Hepatocyte (in vitro differentiated cells): ENCODE results near the gene FOXE3. TPM values are rescaled to one million over a fixed set of nuclear protein-coding genes. Genes with fewer than 3 reads are reported as not detected.

Source experiments
- DNase-seq: peaks from one replicate; pipeline ENCODE4 v3.0.0-alpha.2; 2016; ENCODE audit warnings: low spot score
- H2AFZ ChIP-seq: fragments of 200-600 bp; sonication (generic); 2 replicates; pipeline ENCODE4 v1.6.0; 2016; ENCODE audit warnings: antibody characterized with exemption, mild to moderate bottlenecking
- H3K27ac ChIP-seq: fragments of 200-600 bp; sonication (generic); 2 replicates; pipeline ENCODE4 v1.5.1; 2016; ENCODE audit warnings: mild to moderate bottlenecking
- H3K27me3 ChIP-seq: fragments of 200-600 bp; sonication (generic); 2 replicates; pipeline ENCODE4 v1.6.1; 2016
- H3K36me3 ChIP-seq: fragments of 200-600 bp; sonication (generic); replicated peaks from 2 replicates; pipeline ENCODE4 v1.5.1; 2016; ENCODE audit warnings: low read depth; ENCODE audit not compliant: insufficient read depth
- H3K4me1 ChIP-seq: fragments of 200-600 bp; sonication (generic); 2 replicates; pipeline ENCODE4 v1.5.1; 2016; ENCODE audit warnings: mild to moderate bottlenecking, moderate library complexity; ENCODE audit not compliant: insufficient read depth
- H3K4me2 ChIP-seq: fragments of 200-600 bp; sonication (generic); 2 replicates; pipeline ENCODE4 v1.6.0; 2016
- H3K4me3 ChIP-seq: fragments of 200-600 bp; sonication (generic); 2 replicates; pipeline ENCODE4 v1.5.1; 2016; ENCODE audit warnings: mild to moderate bottlenecking
- H3K79me2 ChIP-seq: fragments of 200-600 bp; sonication (generic); 2 replicates; pipeline ENCODE4 v1.6.0; 2017; ENCODE audit warnings: mild to moderate bottlenecking
- H3K9me2 ChIP-seq: fragments of 200-600 bp; sonication (generic); replicated peaks from 2 replicates; pipeline ENCODE4 v1.6.0; 2017; ENCODE audit warnings: mild to moderate bottlenecking; ENCODE audit not compliant: insufficient read depth
- H3K9me3 ChIP-seq: fragments of 200-600 bp; sonication (generic); 2 replicates; pipeline ENCODE4 v1.5.1; 2016; ENCODE audit warnings: low read depth, mild to moderate bottlenecking
- H4K20me1 ChIP-seq: fragments of 200-600 bp; sonication (generic); 2 replicates; pipeline ENCODE4 v1.6.0; 2016; ENCODE audit warnings: mild to moderate bottlenecking; ENCODE audit not compliant: insufficient read depth, poor library complexity, severe bottlenecking
- EZH2 ChIP-seq: fragments of 200-600 bp; sonication (generic); IDR thresholded peaks from 2 replicates; pipeline ENCODE4 v1.6.1; 2016; ENCODE audit warnings: antibody characterized with exemption, mild to moderate bottlenecking, borderline replicate concordance
- EZH2phosphoT487 ChIP-seq: fragments of 200-600 bp; sonication (generic); IDR thresholded peaks from one replicate; pipeline ENCODE4 v1.6.1; 2018; ENCODE audit warnings: antibody characterized with exemption, mild to moderate bottlenecking, low read depth, moderate library complexity; ENCODE audit not compliant: unreplicated experiment, severe bottlenecking
- WGBS: methylation state at CpG from one replicate; pipeline ENCODE4 v1.1.6; 2016; ENCODE audit warnings: low lambda C conversion rate; ENCODE audit errors: missing lambda C conversion rate; 5-methylcytosine and 5-hydroxymethylcytosine counted together
- polyA plus RNA-seq: library from polyadenylated mRNA; unstranded; fragments of >200 nt; fragmentation: Nextera tagmentation; extraction: Ambion mirVana; gene quantifications from 2 replicates; pipeline ENCODE4 v1.2.1, GENCODE V29; 2016
- total RNA-seq: library from RNA; depleted of rRNA; stranded (reverse); fragments of >200 nt; gene quantifications from 2 replicates; pipeline ENCODE4 v1.2.3, GENCODE V29; 2014
- TF ChIP-seq, protein P1 (sequence below): fragments of 200-600 bp; sonication (generic); IDR thresholded peaks from 2 replicates; pipeline ENCODE4 v1.5.1; 2016; ENCODE audit warnings: antibody characterized with exemption, mild to moderate bottlenecking; ENCODE audit not compliant: poor library complexity

Gene FOXE3
- total and polyA plus RNA-seq, 2 experiments from 2014 or later: not detected

DNA sequence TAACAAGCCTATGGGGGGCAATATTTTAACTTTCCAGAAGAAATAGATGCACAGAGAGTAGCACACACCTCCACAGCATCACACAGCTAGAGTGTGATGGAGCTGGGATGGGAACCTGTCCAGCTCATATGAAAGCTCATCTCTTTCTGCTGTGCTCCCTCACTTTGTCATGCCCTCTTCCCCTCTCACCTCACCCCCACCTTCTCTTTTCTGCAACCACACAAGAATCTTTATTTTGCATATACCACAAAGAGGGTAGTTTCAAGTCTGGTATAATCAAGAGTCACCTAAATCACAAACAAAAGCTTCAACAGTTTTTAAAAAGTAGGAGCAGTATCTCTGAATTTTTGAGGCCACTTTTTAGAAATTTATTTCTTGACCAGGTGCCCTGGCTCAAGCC is 44.4 kb downstream of the FOXE3 start:
- H3K27ac ChIP-seq: no peak overlapping the region
- no peak overlapping the region for H2AFZ ChIP-seq
- TF ChIP-seq EZH2phosphoT487 (no peak), EZH2 (no peak)
- TF ChIP-seq, protein P1, sequence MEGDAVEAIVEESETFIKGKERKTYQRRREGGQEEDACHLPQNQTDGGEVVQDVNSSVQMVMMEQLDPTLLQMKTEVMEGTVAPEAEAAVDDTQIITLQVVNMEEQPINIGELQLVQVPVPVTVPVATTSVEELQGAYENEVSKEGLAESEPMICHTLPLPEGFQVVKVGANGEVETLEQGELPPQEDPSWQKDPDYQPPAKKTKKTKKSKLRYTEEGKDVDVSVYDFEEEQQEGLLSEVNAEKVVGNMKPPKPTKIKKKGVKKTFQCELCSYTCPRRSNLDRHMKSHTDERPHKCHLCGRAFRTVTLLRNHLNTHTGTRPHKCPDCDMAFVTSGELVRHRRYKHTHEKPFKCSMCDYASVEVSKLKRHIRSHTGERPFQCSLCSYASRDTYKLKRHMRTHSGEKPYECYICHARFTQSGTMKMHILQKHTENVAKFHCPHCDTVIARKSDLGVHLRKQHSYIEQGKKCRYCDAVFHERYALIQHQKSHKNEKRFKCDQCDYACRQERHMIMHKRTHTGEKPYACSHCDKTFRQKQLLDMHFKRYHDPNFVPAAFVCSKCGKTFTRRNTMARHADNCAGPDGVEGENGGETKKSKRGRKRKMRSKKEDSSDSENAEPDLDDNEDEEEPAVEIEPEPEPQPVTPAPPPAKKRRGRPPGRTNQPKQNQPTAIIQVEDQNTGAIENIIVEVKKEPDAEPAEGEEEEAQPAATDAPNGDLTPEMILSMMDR: no peak
- no peak overlapping the region for H3K4me2 ChIP-seq
- H3K4me3 ChIP-seq: no peak overlapping the region
- peaks cover 42% of the 10 kb centered on the region for H3K27me3 ChIP-seq
- no peaks in the 10 kb centered on the region for H3K9me2 ChIP-seq
- no peak for DNase-seq
- no peaks in the 10 kb centered on the region for H3K9me3 ChIP-seq
- no peaks in the 10 kb centered on the region for H3K79me2 ChIP-seq
- H3K36me3 ChIP-seq: no peaks in the 10 kb centered on the region
- H3K4me1 ChIP-seq: no peaks in the 10 kb centered on the region
- H4K20me1 ChIP-seq: no peaks in the 10 kb centered on the region

DNA sequence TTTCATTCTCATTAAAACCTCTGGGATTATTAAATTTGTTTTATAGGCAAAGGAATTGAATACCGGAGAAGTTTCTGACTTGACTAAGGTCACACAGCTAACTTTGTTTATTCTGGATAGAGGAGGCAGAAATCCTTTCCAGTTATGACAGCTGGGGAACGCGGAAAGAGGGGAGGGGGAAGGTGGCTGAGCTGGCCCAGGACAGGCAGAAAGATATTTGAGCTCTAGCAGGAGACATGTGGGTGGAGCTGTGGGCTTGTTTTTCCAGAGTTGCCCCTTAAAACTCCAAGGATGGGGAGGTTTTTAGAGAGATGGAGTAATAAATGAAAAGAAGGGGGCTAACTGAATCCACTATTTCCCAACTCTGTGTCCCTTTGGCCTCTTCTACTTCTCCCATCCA is 49.5 kb downstream of the FOXE3 start:
- Histone ChIP-seq H4K20me1 (no peaks in the 10 kb centered on the region), H3K36me3 (no peaks in the 10 kb centered on the region), H2AFZ (no peak overlapping the region), H3K9me3 (no peaks in the 10 kb centered on the region), H3K27me3 (peaks cover 31% of the 10 kb centered on the region), H3K4me1 (no peaks in the 10 kb centered on the region), H3K9me2 (no peaks in the 10 kb centered on the region), H3K4me2 (no peak overlapping the region), H3K4me3 (no peak overlapping the region), H3K79me2 (no peaks in the 10 kb centered on the region), H3K27ac (no peak overlapping the region)
- no peak for DNase-seq
- WGBS: 48% methylated on average over 3 of the region's 3 CpGs
- TF ChIP-seq EZH2phosphoT487 (no peak), EZH2 (no peak)
- TF ChIP-seq, protein P1: no peak

Other genes with a start within 250 kb of the FOXE3 start
- 0.37 TPM in 1 of 2 replicates, not detected in the other for gene PDZK1IP1, start 226.2 kb upstream of the FOXE3 start, total RNA-seq
- 0.71 TPM in 1 of 2 replicates, not detected in the other for gene PDZK1IP1, start 226.2 kb upstream of the FOXE3 start, polyA plus RNA-seq
- gene TAL1, start 184.1 kb upstream of the FOXE3 start, total RNA-seq: 0.08 and 0.13 TPM in 2 replicates
- gene TAL1, start 184.1 kb upstream of the FOXE3 start, polyA plus RNA-seq: 0.68 TPM in 1 of 2 replicates, not detected in the other
- 6.1 and 9.0 TPM in 2 replicates for gene STIL, start 102.1 kb upstream of the FOXE3 start, total RNA-seq
- 2.5 and 3.8 TPM in 2 replicates for gene STIL, start 102.1 kb upstream of the FOXE3 start, polyA plus RNA-seq
- gene CMPK1, start 82.5 kb upstream of the FOXE3 start, total RNA-seq: 182 and 206 TPM in 2 replicates
- gene CMPK1, start 82.5 kb upstream of the FOXE3 start, polyA plus RNA-seq: 113 and 114 TPM in 2 replicates
- 1.5 and 1.6 TPM in 2 replicates for gene FOXD2, start 21.8 kb downstream of the FOXE3 start, total RNA-seq
- gene FOXD2, start 21.8 kb downstream of the FOXE3 start, polyA plus RNA-seq: 1.0 and 1.4 TPM in 2 replicates